ENCODE measurements around the gene PSTPIP1.

DNA sequence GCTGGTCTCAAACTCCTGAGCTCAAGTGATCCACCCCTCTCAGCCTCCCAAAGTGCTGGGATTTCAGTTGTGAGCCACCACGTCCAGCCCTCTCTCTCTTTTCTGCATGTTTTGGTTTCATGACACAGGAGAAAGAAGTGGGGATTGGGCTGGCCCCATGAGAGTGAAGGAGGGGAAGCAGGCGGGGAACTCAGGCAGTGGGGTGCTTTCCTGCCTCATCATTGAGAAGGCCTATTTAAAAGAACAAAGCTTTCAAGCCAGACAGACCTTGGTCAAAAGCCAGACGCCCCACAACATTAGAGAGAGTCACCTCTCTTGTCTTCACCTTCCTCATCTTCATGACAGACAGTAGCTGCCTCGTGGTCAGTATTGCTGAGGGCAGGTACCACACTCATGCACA lies 15.9 kb downstream of the PSTPIP1 start:
- TF ChIP-seq, protein P1, sequence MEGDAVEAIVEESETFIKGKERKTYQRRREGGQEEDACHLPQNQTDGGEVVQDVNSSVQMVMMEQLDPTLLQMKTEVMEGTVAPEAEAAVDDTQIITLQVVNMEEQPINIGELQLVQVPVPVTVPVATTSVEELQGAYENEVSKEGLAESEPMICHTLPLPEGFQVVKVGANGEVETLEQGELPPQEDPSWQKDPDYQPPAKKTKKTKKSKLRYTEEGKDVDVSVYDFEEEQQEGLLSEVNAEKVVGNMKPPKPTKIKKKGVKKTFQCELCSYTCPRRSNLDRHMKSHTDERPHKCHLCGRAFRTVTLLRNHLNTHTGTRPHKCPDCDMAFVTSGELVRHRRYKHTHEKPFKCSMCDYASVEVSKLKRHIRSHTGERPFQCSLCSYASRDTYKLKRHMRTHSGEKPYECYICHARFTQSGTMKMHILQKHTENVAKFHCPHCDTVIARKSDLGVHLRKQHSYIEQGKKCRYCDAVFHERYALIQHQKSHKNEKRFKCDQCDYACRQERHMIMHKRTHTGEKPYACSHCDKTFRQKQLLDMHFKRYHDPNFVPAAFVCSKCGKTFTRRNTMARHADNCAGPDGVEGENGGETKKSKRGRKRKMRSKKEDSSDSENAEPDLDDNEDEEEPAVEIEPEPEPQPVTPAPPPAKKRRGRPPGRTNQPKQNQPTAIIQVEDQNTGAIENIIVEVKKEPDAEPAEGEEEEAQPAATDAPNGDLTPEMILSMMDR (conservative IDR thresholded peaks at IDR 0.05; ENCODE audit: low read depth, low read length) = no peak
- TF ChIP-seq EZH2phosphoT487 (IDR thresholded peaks at IDR 0.05; ENCODE audit: borderline replicate concordance, low read length) = no peak
- no peak for TF ChIP-seq EZH2 (IDR thresholded peaks at IDR 0.05; ENCODE audit: low read length, unreplicated experiment)
